ENCODE measurements around the gene HEMGN. TPM values are rescaled to one million over a fixed set of nuclear protein-coding genes. Genes with fewer than 3 reads are reported as not detected.
A peak's percentile ranks its signal among the peaks of the same experiment; 100 is the strongest.

Gene HEMGN
- total RNA-seq, 1 donor: 8.6 TPM

DNA sequence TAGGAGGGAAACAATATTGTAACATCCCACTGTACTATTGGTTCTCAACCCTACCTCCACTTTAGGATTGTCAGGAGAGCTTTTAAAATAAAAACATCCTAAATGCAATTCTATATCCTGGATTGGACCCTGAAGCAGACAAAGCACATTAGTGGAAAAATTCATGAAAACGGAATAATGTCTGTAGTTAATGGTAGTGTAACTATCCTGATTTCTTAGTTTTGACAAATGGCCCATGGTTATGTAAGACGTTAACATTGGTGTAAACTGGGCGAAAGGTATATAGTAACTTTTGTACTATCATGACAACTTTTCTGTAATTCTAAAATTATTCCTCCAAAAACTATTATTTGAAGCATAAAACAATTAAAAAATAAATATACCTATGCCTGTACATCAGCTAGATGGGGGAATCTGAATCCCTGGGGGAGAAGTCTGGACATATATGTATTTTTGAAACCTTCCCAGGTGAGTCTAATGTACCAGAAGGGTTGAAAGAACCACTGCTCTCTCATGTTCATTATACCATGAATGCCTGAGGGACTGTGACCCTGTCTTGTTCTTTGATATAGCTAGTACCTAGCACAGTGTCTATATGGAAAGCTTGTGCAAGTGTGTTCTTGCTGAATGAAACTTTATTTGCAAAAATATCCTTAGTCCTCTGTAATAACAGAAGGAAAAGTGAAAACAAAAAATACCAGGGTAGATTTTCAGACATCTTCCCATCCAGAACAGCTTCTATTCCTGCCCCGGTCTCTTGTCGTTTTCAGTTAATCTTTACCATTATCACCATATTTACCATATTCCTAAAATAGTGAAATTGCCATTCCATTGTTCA, 12.3 kb downstream of the HEMGN start:
- no peak overlapping the region for H3K4me3 ChIP-seq (ENCODE audit: low read length)
- H3K27me3 ChIP-seq (ENCODE audit: insufficient read depth, low read length): no peaks in the 10 kb centered on the region

DNA sequence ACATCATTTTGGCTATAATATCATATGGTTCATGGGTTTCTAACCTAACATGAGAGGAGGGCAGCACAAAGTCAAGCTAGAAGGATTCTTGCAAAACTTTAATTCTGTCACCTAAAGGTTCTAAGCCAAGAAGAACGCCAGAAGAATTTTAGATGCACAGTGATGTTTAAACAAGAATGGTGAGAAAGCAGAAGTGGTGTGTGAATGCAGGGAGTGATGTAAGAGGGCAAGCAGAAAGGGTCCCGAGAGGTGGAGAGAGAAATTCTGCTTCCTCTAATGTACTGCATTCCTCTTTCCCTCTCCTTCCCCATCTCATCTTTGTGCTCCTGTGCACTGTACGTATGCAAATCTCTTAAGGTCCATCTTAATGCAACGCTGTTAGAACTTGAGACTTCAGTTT, 13.6 kb downstream of the HEMGN start:
- Histone ChIP-seq H3K4me3 (ENCODE audit: low read length) (no peak overlapping the region), H3K9me3 (ENCODE audit: low read depth, low read length) (no peaks in the 10 kb centered on the region), H3K4me1 (ENCODE audit: insufficient read depth, low read length) (peaks cover 43% of the 10 kb centered on the region), H3K27me3 (ENCODE audit: insufficient read depth, low read length) (no peaks in the 10 kb centered on the region)

More for the DNA sequence above, 12.3 kb downstream of the HEMGN start:
- Histone ChIP-seq H3K9me3 (ENCODE audit: low read depth, low read length) (no peaks in the 10 kb centered on the region), H3K4me1 (ENCODE audit: insufficient read depth, low read length) (peaks cover 37% of the 10 kb centered on the region)

DNA sequence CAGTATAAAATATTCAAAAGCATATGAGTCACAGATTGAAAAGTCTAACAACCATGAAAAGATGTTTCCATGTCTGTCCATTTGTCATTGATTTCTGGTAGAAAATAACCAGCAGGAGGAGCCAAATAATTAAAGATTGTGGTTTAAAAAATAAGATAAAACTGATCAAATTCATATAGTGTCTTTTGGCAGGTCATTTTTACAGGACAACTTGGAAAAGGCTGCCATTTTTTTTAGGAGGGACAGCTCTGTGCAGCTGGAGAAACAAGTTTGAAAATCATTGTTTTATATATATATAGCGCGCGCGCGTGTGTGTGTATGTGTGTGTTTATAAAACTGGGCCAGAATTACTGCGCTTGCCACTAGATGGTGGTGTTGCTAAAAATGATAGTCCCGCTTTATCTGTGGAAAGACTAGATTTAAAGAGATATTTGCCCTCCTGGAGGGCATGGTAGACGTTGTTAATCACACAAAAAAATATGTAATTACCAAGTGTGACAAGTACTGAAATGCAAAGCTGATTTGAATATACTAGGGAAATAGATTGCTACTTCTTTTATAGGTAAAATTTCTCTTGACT, 14.4 kb downstream of the HEMGN start:
- H3K4me1 ChIP-seq (ENCODE audit: insufficient read depth, low read length): peaks cover 43% of the 10 kb centered on the region
- H3K27me3 ChIP-seq (ENCODE audit: insufficient read depth, low read length): no peaks in the 10 kb centered on the region
- H3K9me3 ChIP-seq (ENCODE audit: low read depth, low read length): no peaks in the 10 kb centered on the region
- no peak overlapping the region for H3K4me3 ChIP-seq (ENCODE audit: low read length)

DNA sequence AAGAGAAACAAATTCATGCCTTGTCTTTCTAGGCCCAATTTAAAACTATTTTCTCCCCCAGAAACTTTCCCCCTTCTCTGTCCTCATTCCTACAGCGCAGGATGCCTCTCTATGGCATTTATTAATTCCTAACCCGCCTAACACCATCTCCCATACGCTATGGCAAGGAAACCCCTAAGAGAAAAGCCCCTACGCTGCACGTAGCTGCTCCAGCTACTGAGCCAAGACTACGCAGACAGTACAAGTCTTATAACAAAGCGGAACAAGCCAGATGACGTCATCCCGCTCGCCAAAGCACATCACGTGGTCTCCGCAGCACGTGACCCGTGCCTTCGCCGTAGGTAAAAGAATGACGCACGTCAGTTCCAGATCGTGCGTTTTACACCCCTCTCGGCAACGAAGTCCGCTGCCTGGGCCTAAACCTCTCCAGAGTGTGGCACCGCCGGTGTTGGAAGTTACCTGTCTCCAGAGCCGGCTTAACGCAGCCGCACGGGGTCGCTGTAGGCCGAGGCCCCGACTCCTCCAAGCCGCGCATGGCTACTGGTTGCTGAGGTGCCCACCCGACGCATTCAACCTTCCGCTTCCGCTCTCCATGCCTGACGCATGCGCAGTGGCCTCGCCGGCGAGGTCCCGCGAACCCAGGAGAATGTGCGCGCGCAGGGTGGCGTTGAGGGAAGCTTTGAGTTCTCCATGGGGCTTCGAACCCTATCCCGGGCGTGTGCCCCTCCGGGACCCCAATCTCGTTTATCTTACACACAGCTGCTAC, 15.8 kb downstream of the HEMGN start, which contains the start of gene TRMO:
TRMO (minus strand) TSS at position 542 of the 766 bp plus-strand sequence; CDS start at position 535, 7 bp downstream.
- no peaks in the 10 kb centered on the region for H3K9me3 ChIP-seq (ENCODE audit: low read depth, low read length)
- peak within 1 kb of the TSS; percentile 60 for H3K4me3 ChIP-seq (ENCODE audit: low read length)
- H3K27me3 ChIP-seq (ENCODE audit: insufficient read depth, low read length): no peaks in the 10 kb centered on the region
- peaks cover 50% of the 10 kb centered on the region for H3K4me1 ChIP-seq (ENCODE audit: insufficient read depth, low read length)

DNA sequence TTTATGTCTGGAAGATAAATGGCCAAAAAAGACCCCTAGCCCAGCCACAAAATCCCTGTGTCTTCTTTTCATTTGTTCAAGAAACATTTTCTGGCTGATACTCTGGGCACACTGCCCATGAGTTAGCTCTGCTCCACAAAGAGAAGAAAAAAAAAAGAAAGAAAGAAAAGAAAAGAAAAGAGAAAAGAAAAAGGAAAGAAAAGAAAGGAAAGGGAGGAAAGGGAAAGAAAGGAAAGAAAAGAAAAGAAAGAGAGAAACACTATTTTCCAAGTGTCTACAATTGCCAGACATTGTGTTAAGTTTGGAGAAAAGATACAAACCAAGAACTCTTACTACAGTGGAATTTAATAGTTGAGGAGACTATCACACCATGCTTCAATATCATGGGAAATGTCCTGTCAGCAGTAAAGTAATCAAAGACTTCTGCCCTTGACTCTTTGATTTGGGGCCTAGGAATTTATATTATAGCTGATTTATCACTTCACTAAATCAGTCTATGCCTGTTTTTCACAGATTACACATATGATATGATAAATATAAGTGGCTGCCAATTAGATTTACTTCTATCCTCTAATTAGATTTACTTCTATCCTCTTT, 18.7 kb downstream of the HEMGN start:
- Histone ChIP-seq H3K4me3 (ENCODE audit: low read length) (no peak overlapping the region), H3K27me3 (ENCODE audit: insufficient read depth, low read length) (no peaks in the 10 kb centered on the region), H3K9me3 (ENCODE audit: low read depth, low read length) (no peaks in the 10 kb centered on the region), H3K4me1 (ENCODE audit: insufficient read depth, low read length) (peaks cover 45% of the 10 kb centered on the region)

DNA sequence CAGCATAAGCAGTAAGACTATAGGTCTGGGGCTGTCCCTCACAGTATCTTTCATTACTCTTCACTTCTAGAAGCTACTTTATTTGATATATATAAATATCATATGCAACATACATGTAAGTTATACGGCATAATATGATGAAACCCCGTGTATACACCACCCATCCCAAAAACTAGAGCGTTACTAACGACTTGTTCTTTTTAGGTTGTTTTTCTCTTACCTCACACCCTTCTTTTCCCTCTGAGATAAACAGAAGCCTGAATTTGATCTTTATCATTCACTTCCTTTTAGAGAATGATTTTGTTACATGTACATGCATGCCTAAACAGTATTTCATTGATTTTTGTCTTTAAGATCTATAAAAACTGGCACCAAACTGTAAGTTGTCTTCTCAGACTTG, 19.4 kb downstream of the HEMGN start:
- H3K9me3 ChIP-seq (ENCODE audit: low read depth, low read length): no peaks in the 10 kb centered on the region
- H3K27me3 ChIP-seq (ENCODE audit: insufficient read depth, low read length): no peaks in the 10 kb centered on the region
- H3K4me3 ChIP-seq (ENCODE audit: low read length): no peak overlapping the region
- peaks cover 39% of the 10 kb centered on the region for H3K4me1 ChIP-seq (ENCODE audit: insufficient read depth, low read length)

DNA sequence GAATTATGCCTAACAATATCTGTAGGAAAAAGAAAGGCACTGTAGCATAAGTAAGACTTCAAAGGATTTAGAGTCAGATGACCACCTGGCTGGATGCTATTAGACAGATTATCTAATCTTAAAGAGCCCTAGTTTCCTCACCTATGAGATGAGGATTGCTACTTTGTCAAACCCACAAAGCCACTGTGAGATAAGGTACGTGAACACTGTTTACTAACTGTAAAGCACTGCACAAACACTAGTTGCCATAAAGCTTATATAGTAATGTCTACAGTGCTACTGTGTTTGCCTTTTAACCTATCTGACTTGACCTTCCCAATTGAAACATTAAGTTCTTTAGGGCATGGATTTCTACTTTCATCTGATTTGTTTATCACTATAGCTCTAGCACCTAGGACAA, 26.0 kb downstream of the HEMGN start:
- Histone ChIP-seq H3K4me1 (ENCODE audit: insufficient read depth, low read length) (peaks cover 38% of the 10 kb centered on the region), H3K9me3 (ENCODE audit: low read depth, low read length) (no peaks in the 10 kb centered on the region), H3K27me3 (ENCODE audit: insufficient read depth, low read length) (no peaks in the 10 kb centered on the region), H3K4me3 (ENCODE audit: low read length) (no peak overlapping the region)

DNA sequence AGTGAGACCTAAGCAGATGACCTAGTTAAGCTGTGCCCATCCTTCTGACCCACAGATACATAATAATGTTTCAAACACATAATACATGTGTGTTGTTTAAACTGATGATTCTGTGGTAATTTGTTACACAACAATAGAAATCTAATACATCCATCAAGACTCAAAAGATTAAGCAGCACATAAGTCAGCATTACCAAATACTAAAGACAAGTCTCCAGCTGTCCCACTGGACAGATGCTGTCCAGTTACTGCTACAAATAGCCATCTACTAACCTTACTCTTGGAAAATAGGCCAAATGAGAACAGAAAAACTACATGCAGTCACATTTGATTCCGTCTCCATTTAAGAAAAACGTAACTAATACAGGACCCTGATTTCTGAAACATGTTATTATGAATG, 26.4 kb downstream of the HEMGN start:
- Histone ChIP-seq H3K4me3 (ENCODE audit: low read length) (no peak overlapping the region), H3K9me3 (ENCODE audit: low read depth, low read length) (no peaks in the 10 kb centered on the region), H3K4me1 (ENCODE audit: insufficient read depth, low read length) (peaks cover 42% of the 10 kb centered on the region), H3K27me3 (ENCODE audit: insufficient read depth, low read length) (no peaks in the 10 kb centered on the region)

DNA sequence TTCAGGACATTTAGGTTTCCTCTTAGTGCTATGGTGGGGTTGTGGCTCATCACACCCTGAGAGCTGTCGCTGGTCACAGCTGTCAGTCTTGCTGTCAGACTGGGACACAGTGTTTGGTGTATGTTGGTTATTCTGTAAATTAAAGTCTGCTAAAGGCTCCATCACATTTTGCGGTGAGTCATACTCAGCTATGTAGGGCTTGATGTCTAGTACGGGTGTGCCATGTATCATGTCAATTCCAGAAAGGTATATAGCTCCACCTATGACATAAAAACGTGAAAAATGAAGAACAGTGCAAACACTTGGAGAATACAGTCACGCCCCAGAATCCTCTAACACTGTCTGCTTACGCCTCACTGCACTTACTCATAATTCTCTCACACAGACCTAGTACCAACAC, 27.6 kb downstream of the HEMGN start:
- Histone ChIP-seq H3K4me3 (ENCODE audit: low read length) (no peak overlapping the region), H3K9me3 (ENCODE audit: low read depth, low read length) (no peaks in the 10 kb centered on the region), H3K27me3 (ENCODE audit: insufficient read depth, low read length) (no peaks in the 10 kb centered on the region), H3K4me1 (ENCODE audit: insufficient read depth, low read length) (peaks cover 54% of the 10 kb centered on the region)

DNA sequence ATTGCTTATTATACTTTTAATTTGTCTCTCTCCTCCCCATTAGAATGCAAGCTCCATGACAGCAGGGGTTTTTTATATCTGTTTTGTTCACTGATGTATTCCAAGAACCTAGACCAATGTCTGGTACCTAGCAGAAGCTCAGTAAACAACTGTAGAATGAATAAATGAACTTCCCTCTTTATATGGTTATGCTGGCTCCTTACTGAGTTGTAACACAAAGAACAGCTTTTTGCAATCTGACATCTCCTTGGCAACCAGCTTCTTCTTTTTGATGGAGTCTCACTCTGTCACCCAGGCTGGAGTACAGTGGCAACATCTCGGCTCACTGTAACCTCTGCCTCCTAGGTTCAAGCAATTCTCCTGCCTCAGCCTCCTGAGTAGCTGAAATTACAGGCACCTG, 29.3 kb downstream of the HEMGN start:
- Histone ChIP-seq H3K27me3 (ENCODE audit: insufficient read depth, low read length) (no peaks in the 10 kb centered on the region), H3K4me1 (ENCODE audit: insufficient read depth, low read length) (peaks cover 64% of the 10 kb centered on the region), H3K4me3 (ENCODE audit: low read length) (no peak overlapping the region), H3K9me3 (ENCODE audit: low read depth, low read length) (no peaks in the 10 kb centered on the region)

DNA sequence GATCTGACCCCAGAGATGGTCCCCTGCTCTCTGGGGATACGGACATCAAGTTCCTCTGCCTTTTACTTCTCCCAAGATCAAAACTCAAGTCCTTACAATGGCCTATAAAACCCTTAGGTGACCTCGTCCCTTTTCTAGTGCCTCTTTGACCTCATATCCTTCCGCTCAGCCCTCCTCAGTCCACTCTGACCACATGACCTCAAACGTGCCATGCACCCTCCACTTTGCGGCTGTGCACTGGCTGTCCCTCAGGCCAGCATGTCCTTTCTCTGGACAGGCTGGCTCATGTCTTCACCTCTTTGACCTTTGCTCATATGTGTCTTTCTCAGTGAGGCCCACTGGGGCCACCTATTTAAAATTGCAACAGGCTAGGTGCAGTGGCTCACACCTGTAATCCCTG, 30.3 kb downstream of the HEMGN start:
- Histone ChIP-seq H3K27me3 (ENCODE audit: insufficient read depth, low read length) (no peaks in the 10 kb centered on the region), H3K9me3 (ENCODE audit: low read depth, low read length) (no peaks in the 10 kb centered on the region), H3K4me1 (ENCODE audit: insufficient read depth, low read length) (peaks cover 71% of the 10 kb centered on the region), H3K4me3 (ENCODE audit: low read length) (no peak overlapping the region)

DNA sequence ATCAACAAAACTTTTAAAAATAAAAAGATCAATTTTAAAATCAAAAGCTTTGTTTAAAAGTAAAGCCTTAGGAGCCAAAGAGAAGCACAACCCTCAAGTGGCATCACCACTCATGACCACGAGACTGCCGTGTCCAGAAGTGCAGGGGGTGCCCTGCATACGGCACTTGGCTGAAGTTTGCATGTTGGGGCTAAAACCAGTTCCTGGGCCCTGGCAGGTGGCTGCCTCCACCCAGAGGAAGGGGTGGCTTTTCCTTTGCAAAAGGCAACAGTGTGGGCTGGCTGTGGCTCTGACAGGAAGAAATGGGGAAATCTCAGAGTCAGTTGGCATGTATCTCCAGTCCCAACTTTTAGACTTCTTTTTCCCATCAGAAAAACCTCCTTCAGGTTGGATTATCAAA, 30.9 kb downstream of the HEMGN start:
- Histone ChIP-seq H3K9me3 (ENCODE audit: low read depth, low read length) (no peaks in the 10 kb centered on the region), H3K4me1 (ENCODE audit: insufficient read depth, low read length) (peaks cover 71% of the 10 kb centered on the region), H3K27me3 (ENCODE audit: insufficient read depth, low read length) (no peaks in the 10 kb centered on the region), H3K4me3 (ENCODE audit: low read length) (no peak overlapping the region)

DNA sequence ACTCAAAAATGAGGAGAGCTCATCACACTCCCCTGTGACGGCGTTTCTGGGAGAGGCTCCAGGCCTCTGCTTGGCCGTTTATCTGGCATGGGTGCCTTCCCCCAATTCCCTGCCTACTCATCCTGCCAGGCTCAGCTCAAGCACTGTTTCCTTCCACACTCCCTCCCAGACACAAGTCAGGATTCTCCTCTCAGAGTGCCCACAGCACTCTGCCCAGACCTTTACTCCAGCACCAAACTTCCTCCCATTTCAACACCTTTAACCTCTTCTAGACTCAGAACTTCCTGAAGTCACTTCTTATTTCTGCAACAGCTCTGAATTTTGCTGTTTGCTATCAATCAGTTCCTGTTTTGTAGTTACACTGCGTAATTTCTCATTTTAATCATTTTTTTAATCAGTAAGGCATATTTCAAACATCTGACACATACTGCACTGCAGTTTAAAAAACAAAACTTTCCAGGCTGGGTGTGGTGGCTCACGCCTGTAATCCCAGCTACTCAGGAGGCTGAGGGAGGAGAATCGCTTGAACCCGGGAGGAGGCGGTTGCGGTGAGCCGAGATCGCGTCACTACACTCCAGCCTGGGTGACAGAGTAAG, 31.6 kb downstream of the HEMGN start:
- Histone ChIP-seq H3K4me3 (ENCODE audit: low read length) (no peak overlapping the region), H3K9me3 (ENCODE audit: low read depth, low read length) (no peaks in the 10 kb centered on the region), H3K27me3 (ENCODE audit: insufficient read depth, low read length) (no peaks in the 10 kb centered on the region), H3K4me1 (ENCODE audit: insufficient read depth, low read length) (peaks cover 76% of the 10 kb centered on the region)

DNA sequence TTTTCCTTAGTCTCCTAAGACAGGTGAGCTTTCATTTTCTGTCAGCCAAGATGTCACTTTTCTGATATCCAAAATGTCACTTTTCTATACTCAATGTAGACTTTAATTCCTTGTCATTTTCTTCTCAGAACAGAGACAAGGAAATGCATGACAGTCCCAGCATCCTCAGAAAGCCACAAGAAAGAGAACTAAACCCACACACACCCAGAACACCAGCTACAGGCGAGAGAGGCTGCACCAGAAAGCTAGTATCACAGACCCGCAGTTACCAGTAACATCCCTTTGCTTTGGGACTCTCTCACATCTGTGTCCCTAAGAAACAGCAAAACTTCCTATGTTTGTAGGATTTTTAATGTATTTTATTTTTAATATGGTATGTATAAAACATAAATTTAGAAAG, 32.7 kb downstream of the HEMGN start:
- no peaks in the 10 kb centered on the region for H3K9me3 ChIP-seq (ENCODE audit: low read depth, low read length)
- no peak overlapping the region for H3K4me3 ChIP-seq (ENCODE audit: low read length)
- H3K4me1 ChIP-seq (ENCODE audit: insufficient read depth, low read length): peaks cover 69% of the 10 kb centered on the region
- no peaks in the 10 kb centered on the region for H3K27me3 ChIP-seq (ENCODE audit: insufficient read depth, low read length)

DNA sequence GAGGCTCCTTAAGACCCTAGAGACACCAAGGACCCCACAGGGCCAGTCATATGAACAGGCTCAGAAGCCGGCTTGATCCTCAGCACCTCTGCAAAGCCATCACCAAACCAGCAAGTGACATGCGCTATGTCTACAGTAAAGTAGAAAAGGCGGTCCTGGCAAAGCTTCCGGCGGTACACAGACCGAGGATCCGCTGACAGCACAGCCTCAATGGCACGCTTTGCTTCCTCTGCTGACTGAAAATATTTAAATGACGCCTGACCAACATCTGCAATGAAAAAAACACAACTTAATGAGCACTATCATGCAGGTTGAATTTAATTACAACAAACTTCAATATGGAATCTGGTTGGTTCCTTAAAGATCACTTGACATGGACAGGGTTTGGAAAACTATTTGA, 33.2 kb downstream of the HEMGN start:
- Histone ChIP-seq H3K4me3 (ENCODE audit: low read length) (no peak overlapping the region), H3K27me3 (ENCODE audit: insufficient read depth, low read length) (no peaks in the 10 kb centered on the region), H3K9me3 (ENCODE audit: low read depth, low read length) (no peaks in the 10 kb centered on the region), H3K4me1 (ENCODE audit: insufficient read depth, low read length) (peaks cover 65% of the 10 kb centered on the region)
